Stimulated activated CD4-positive, alpha-beta T cell treated with anti-CD3 and anti-CD28 coated beads, Interleukin-1b, Interleukin-23, amount 100 ng/mL, for 24 hours (primary cell): ENCODE data around the gene MSH5.
A peak's percentile ranks its signal among the peaks of the same experiment; 100 is the strongest.

Experiments
- DNase-seq, 4 experiments: peaks; one replicate each; pipeline ENCODE4 v3.0.0-alpha.2; 2020; ENCODE audit warnings: low read depth in 4 of 4, low spot score in 1 of 4

The MSH5 gene

GRCh38 chr6:31752739-31753319, 13.0 kb downstream of the MSH5 start:
- no peak for DNase-seq

GRCh38 chr6:31758281-31758680, 18.5 kb downstream of the MSH5 start:
- no peak for DNase-seq

- DNase-seq, result no peak
Measured at GRCh38 chr6:31760790-31761189, 21.0 kb downstream of the MSH5 start.

GRCh38 chr6:31761343-31761742, 21.5 kb downstream of the MSH5 start:
- DNase-seq, result no peak

- DNase-seq, result no peak
Measured at GRCh38 chr6:31762356-31762755, 22.6 kb downstream of the MSH5 start, which contains the start of gene SAPCD1. TSS of gene SAPCD1 (plus strand) at chr6:31762656. CDS start at chr6:31763055, 399 bp downstream.

GRCh38 chr6:31762878-31763618, 23.2 kb downstream of the MSH5 start:
- no peak for DNase-seq

GRCh38 chr6:31763619-31763940, 23.8 kb downstream of the MSH5 start:
- DNase-seq, result no peak

GRCh38 chr6:31764198-31764597, 24.4 kb downstream of the MSH5 start:
- DNase-seq, result no peak

- no peak for DNase-seq
Measured at GRCh38 chr6:31765559-31765909, 25.7 kb downstream of the MSH5 start.

- DNase-seq, result no peak
Measured at GRCh38 chr6:31765910-31766794, 26.3 kb downstream of the MSH5 start.

- DNase-seq, result no peak
Measured at GRCh38 chr6:31767096-31767645, 27.4 kb downstream of the MSH5 start.

GRCh38 chr6:31768363-31769257, 28.8 kb downstream of the MSH5 start:
- no peak for DNase-seq

GRCh38 chr6:31769684-31770371, 30.0 kb downstream of the MSH5 start:
- DNase-seq, result peak; percentile 45 to 75 (median 62)

GRCh38 chr6:31770860-31771259, 31.1 kb downstream of the MSH5 start:
- no peak for DNase-seq

GRCh38 chr6:31771992-31772358, 32.2 kb downstream of the MSH5 start:
- no peak for DNase-seq

- DNase-seq, result no peak
Measured at GRCh38 chr6:31775184-31775583, 35.4 kb downstream of the MSH5 start.

GRCh38 chr6:31775633-31776484, 36.1 kb downstream of the MSH5 start:
- no peak for DNase-seq

- no peak for DNase-seq
Measured at GRCh38 chr6:31776485-31776988, 36.7 kb downstream of the MSH5 start.
